ENCODE results near the gene KLHL7. TPM values are rescaled to one million over a fixed set of nuclear protein-coding genes. Genes with fewer than 3 reads are reported as not detected.
A peak's percentile ranks its signal among the peaks of the same experiment; 100 is the strongest.

Gene KLHL7
- total RNA-seq, 2 donors from 2014 or later, result 37.5 to 54.6 TPM

DNA sequence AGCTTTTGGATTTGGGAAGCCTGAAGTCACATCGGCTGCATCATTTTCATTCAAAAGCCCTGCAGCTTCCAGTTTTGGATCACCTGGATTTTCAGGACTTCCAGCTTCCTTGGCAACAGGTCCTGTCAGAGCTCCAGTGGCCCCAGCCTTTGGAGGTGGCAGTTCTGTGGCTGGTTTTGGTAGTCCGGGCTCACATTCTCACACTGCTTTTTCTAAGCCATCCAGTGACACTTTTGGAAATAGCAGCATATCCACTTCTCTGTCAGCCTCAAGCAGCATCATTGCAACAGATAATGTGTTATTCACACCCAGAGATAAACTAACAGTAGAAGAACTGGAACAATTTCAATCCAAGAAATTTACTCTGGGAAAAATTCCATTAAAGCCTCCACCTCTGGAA lies 94.7 kb downstream of the KLHL7 start:
- no peak overlapping the region for H3K27ac ChIP-seq (ENCODE audit: low read depth, low read length)
- Mint-ChIP-seq H3K27ac (no peak overlapping the region), H3K4me1 (peaks cover 5% of the 10 kb centered on the region), H3K27me3 (ENCODE audit: insufficient read depth) (no peaks in the 10 kb centered on the region), H3K36me3 (ENCODE audit: low read depth) (peaks cover 46% of the 10 kb centered on the region), H3K4me3 (no peak overlapping the region), H3K9me3 (peaks cover 1% of the 10 kb centered on the region)
- H3K9me3 ChIP-seq (ENCODE audit: control insufficient read depth, low read length), result no peaks in the 10 kb centered on the region
- 85 to 92% methylated on average over 1 to 2 of the region's 2 CpGs for WGBS, 2 experiments (ENCODE audit: insufficient coverage in 1 of 2, insufficient read length in 1 of 2)
- TF ChIP-seq, protein P1, sequence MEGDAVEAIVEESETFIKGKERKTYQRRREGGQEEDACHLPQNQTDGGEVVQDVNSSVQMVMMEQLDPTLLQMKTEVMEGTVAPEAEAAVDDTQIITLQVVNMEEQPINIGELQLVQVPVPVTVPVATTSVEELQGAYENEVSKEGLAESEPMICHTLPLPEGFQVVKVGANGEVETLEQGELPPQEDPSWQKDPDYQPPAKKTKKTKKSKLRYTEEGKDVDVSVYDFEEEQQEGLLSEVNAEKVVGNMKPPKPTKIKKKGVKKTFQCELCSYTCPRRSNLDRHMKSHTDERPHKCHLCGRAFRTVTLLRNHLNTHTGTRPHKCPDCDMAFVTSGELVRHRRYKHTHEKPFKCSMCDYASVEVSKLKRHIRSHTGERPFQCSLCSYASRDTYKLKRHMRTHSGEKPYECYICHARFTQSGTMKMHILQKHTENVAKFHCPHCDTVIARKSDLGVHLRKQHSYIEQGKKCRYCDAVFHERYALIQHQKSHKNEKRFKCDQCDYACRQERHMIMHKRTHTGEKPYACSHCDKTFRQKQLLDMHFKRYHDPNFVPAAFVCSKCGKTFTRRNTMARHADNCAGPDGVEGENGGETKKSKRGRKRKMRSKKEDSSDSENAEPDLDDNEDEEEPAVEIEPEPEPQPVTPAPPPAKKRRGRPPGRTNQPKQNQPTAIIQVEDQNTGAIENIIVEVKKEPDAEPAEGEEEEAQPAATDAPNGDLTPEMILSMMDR (conservative IDR thresholded peaks at IDR 0.05), result no peak
- no peak for DNase-seq
- H3K4me1 ChIP-seq (ENCODE audit: control insufficient read depth, insufficient read depth, low read length), result no peaks in the 10 kb centered on the region
- no peak overlapping the region for H3K4me3 ChIP-seq (ENCODE audit: low read length)
- H3K27me3 ChIP-seq (ENCODE audit: control insufficient read depth, insufficient read depth, low read length, poor library complexity, severe bottlenecking), result peaks cover 8% of the 10 kb centered on the region
- H3K9ac ChIP-seq (ENCODE audit: extremely low read depth, low read length, poor library complexity, severe bottlenecking), result no peak overlapping the region
- peaks cover 60% of the 10 kb centered on the region for H3K36me3 ChIP-seq (ENCODE audit: control insufficient read depth, insufficient read depth, low read length)

DNA sequence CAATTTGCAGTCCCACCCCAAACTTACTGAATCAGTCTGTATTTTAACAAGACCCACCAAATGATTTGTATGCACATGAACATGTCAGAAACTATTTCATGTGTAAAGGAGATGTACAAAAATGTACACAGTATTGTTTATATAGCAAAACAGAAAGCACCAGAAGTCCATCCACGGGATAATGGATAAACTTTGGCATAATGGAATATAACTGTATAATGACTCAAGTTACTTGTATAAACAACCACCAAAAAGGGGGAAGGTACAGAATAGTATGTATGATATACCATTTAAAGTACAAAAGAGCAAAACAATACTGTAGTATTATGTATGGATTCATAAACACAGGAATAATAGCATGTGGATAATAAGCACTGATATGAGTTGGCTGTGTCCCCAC lies 98.7 kb downstream of the KLHL7 start:
- no peak overlapping the region for H3K9ac ChIP-seq (ENCODE audit: extremely low read depth, low read length, poor library complexity, severe bottlenecking)
- no peak overlapping the region for H3K27ac Mint-ChIP-seq
- no peak overlapping the region for H3K4me3 ChIP-seq (ENCODE audit: low read length)
- H3K27ac ChIP-seq (ENCODE audit: low read depth, low read length), result no peak overlapping the region
- peaks cover 30% of the 10 kb centered on the region for H3K36me3 ChIP-seq (ENCODE audit: control insufficient read depth, insufficient read depth, low read length)
- peaks cover 25% of the 10 kb centered on the region for H3K36me3 Mint-ChIP-seq (ENCODE audit: low read depth)
- H3K4me1 Mint-ChIP-seq, result peaks cover 22% of the 10 kb centered on the region
- no peak for DNase-seq
- H3K9me3 ChIP-seq (ENCODE audit: control insufficient read depth, low read length), result no peaks in the 10 kb centered on the region
- no peak overlapping the region for H3K4me3 Mint-ChIP-seq
- 86% methylated on average over 1 of the region's 1 CpG; no CpG with 5 or more reads in 1 of the 2 experiments for WGBS, 2 experiments (ENCODE audit: insufficient coverage in 1 of 2, insufficient read length in 1 of 2)
- peaks cover 3% of the 10 kb centered on the region for H3K27me3 Mint-ChIP-seq (ENCODE audit: insufficient read depth)
- no peaks in the 10 kb centered on the region for H3K4me1 ChIP-seq (ENCODE audit: control insufficient read depth, insufficient read depth, low read length)
- TF ChIP-seq, protein P1 (conservative IDR thresholded peaks at IDR 0.05), result no peak
- peaks cover 1% of the 10 kb centered on the region for H3K9me3 Mint-ChIP-seq
- peaks cover 33% of the 10 kb centered on the region for H3K27me3 ChIP-seq (ENCODE audit: control insufficient read depth, insufficient read depth, low read length, poor library complexity, severe bottlenecking)

DNA sequence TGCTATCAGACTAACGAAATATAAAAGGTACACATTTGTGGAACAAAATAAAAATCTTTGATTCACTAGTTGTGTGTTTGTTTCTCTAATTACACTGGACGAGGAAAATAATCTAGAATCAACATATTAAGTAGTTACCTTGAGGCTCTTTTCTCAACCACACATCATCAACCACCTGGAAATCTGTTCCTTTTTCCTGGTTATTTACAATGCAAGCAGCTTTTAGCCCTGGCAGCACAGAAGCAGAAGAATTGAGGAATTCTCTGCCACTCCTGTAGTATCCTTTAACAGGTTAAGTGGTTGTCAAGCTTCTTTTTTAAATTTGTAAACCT lies 100.0 kb downstream of the KLHL7 start:
- 83 to 88% methylated on average over 1 to 2 of the region's 2 CpGs for WGBS, 2 experiments (ENCODE audit: insufficient coverage in 1 of 2, insufficient read length in 1 of 2)
- Histone ChIP-seq H3K27me3 (ENCODE audit: control insufficient read depth, insufficient read depth, low read length, poor library complexity, severe bottlenecking) (peaks cover 37% of the 10 kb centered on the region), H3K36me3 (ENCODE audit: control insufficient read depth, insufficient read depth, low read length) (peaks cover 17% of the 10 kb centered on the region), H3K4me1 (ENCODE audit: control insufficient read depth, insufficient read depth, low read length) (no peaks in the 10 kb centered on the region), H3K9me3 (ENCODE audit: control insufficient read depth, low read length) (no peaks in the 10 kb centered on the region), H3K27ac (ENCODE audit: low read depth, low read length) (no peak overlapping the region), H3K9ac (ENCODE audit: extremely low read depth, low read length, poor library complexity, severe bottlenecking) (no peak overlapping the region), H3K4me3 (ENCODE audit: low read length) (no peak overlapping the region)
- TF ChIP-seq, protein P1 (conservative IDR thresholded peaks at IDR 0.05), result no peak
- DNase-seq, result no peak
- H3K36me3 Mint-ChIP-seq (ENCODE audit: low read depth), result peaks cover 13% of the 10 kb centered on the region
- peak overlapping the region; percentile 56 for H3K4me3 Mint-ChIP-seq
- H3K27ac Mint-ChIP-seq, result peak overlapping the region; percentile 71
- peaks cover 22% of the 10 kb centered on the region for H3K4me1 Mint-ChIP-seq
- H3K27me3 Mint-ChIP-seq (ENCODE audit: insufficient read depth), result peaks cover 3% of the 10 kb centered on the region
- peaks cover 1% of the 10 kb centered on the region for H3K9me3 Mint-ChIP-seq

Measured in endodermal cell (in vitro differentiated cells).